HUES48 (cell line): ENCODE measurements around the gene FIBCD1.

Experiments used
- H3K27ac ChIP-seq: one replicate; pipeline ENCODE4 v1.7.0; 2013; ENCODE audit warnings: low read depth, low read length, inconsistent platforms
- H3K27me3 ChIP-seq: 2 replicates; pipeline ENCODE4 v1.6.1; 2013; ENCODE audit warnings: mild to moderate bottlenecking, low read length; ENCODE audit not compliant: control insufficient read depth, insufficient read depth
- H3K36me3 ChIP-seq: 2 replicates; pipeline ENCODE4 v1.6.1; 2013; ENCODE audit warnings: low read length; ENCODE audit not compliant: control insufficient read depth, insufficient read depth
- H3K4me1 ChIP-seq: 2 replicates; pipeline ENCODE4 v1.6.1; 2013; ENCODE audit warnings: mild to moderate bottlenecking, low read length; ENCODE audit not compliant: control insufficient read depth, insufficient read depth
- H3K4me3 ChIP-seq: 2 replicates; pipeline ENCODE4 v1.5.1; 2013; ENCODE audit warnings: mild to moderate bottlenecking, low read depth, low read length
- H3K9ac ChIP-seq: 2 replicates; pipeline ENCODE4 v1.6.1; 2013; ENCODE audit warnings: mild to moderate bottlenecking, low read depth, low read length, moderate library complexity
- H3K9me3 ChIP-seq: 2 replicates; pipeline ENCODE4 v1.6.1; 2013; ENCODE audit warnings: low read length; ENCODE audit not compliant: control insufficient read depth, insufficient read depth

Gene FIBCD1

DNA sequence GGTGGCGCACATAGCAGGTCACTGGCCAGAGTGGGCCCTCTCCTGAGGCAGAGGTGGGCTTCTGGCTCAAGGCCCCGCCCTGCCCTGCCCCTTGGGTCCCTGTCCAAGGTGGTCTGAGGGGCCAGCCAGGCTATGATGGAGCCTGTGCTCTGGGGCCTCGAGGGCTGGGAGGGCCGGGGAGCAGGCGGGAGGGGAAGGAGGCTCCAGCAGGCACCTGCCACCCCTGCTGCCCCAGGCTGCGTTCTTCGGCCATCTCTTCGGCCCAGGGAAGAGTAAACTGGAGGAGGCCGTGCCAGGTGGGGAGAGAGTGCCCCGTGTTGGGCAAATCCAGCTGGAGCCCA, 14.6 kb downstream of the FIBCD1 start:
- no peaks in the 10 kb centered on the region for H3K27me3 ChIP-seq
- H3K9me3 ChIP-seq = no peaks in the 10 kb centered on the region
- H3K9ac ChIP-seq = no peak overlapping the region

DNA sequence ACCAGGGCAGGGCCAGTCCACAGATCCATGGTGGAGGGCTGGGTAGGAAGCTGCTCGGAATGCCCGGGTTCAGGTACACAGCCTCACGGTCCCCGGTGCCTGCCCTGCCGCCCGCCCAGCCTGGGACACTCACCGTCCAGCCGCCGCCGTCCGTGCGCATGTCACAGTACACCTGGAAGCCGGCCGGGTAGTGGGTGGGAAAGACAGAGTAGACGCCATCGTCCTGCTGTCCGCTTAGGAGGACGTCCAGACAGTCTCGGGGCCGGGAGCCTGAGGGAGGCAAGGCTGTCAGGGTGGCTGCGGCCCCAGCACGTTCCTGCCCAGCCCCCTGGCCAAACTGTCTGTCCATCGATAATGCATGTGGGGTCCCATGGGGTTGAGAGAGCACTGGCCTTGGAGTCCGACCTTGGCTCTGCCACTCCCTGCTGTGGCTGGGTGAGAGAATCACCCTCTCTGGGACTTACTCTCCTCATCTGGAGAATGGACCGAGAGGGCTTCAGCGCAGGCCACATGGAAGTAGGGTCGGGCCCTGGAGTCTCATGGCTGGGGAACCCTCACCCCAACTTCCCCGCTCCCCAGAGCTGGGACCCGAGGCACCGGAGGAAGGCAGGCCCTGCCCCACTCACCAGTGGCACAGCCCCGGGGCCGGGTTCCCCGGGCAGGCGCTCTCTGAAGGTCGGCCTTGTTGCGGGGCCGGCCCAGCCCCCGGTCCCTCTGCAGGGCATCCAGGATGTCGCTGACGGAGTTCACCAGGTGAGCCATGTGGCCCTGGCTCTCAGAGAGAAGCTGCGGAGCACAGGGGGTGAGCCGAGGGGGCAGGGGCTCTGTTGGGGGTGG, 15.2 kb downstream of the FIBCD1 start:
- H3K4me3 ChIP-seq = no peak overlapping the region
- no peaks in the 10 kb centered on the region for H3K36me3 ChIP-seq
- no peak overlapping the region for H3K27ac ChIP-seq
- no peaks in the 10 kb centered on the region for H3K9me3 ChIP-seq
- H3K4me1 ChIP-seq = peaks cover 5% of the 10 kb centered on the region; the same call in 1 of the 2 replicates
- H3K27me3 ChIP-seq = no peaks in the 10 kb centered on the region
- no peak overlapping the region for H3K9ac ChIP-seq

More for the DNA sequence above, 14.6 kb downstream of the FIBCD1 start:
- Histone ChIP-seq H3K36me3 (no peaks in the 10 kb centered on the region), H3K27ac (no peak overlapping the region), H3K4me1 (peaks cover 5% of the 10 kb centered on the region; the same call in 1 of the 2 replicates), H3K4me3 (no peak overlapping the region)

DNA sequence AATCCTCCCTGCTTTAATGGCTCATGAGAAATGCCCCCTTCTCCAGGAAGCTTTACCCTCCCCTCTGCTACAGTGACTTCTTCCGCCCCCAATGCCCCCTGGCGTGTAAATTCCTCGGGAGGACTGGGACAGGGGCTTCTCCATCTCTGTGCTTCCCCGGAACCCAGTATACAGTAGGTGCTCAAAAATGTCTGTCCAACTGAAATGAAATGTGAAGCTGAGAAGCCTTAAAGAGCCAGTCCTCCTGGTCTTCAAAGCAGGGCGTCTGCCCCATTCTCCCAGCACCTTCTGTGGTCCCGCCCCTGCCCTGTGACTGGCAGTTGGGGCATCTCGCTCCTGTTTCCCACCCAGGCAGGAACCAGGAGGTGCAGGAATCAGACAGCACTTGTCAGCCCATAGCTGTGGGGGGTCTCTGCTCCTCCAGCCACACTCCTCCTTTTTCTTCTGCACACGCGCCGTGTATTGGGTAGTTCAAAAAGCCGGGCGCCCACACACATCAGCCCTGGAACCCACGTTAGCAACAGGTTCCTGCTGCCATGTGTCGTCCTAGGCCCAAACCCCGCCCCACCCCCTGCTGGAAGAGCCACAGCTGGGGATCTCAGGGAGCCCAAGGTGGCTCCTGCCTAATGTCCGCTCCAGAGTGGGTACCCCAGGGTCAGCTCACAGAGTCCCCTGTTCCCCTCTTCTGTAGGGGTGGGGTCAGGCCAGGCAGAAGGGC, 16.0 kb downstream of the FIBCD1 start:
- no peak overlapping the region for H3K4me3 ChIP-seq
- H3K9ac ChIP-seq = no peak overlapping the region
- no peaks in the 10 kb centered on the region for H3K27me3 ChIP-seq
- peaks cover 5% of the 10 kb centered on the region; the same call in 1 of the 2 replicates for H3K4me1 ChIP-seq
- no peak overlapping the region for H3K27ac ChIP-seq
- no peaks in the 10 kb centered on the region for H3K36me3 ChIP-seq
- H3K9me3 ChIP-seq = no peaks in the 10 kb centered on the region

DNA sequence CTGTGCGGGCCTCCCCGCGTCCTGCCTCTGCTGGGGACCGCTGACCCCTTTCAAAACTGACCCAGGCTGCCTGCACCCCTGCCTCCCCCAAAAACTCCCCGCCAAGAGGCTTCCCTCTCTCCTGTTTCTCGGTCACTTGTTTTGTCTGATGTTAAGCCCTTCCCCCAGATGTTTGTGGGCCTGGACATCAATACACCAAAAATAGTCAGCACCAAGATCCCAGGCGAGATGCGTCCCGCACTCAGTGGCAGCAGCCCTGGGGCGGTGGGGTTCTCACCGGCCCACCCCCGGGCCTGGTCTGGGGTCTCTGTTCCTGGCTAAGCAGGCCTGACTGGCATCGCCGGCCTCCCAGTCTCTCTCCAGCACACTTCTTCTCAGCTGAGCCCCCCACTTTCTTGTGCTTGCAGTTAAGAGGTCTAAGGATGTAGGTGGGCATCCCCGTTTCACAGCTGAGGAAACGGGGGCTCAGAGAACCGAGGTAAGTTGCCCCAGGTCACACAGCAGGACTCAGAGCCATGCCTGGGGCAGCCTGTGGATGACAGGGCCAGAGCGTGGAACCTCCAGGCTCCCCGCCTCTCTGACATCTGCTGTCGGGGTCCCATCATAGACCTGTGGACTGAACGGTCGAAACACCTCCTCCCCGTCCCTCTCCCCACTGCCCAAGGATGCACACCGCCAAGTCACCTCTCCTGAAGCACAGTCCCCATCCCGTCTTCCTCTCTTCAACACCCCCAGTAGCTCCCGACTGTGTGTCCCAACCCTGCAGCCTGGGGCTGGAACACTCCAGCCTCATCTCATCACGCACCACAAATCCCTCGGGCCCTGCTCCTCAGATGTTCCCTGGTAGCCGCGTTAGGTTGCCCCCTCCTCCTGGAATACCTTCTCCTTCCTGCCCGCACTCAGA, 16.8 kb downstream of the FIBCD1 start:
- Histone ChIP-seq H3K36me3 (no peaks in the 10 kb centered on the region), H3K4me3 (no peak overlapping the region), H3K9ac (no peak overlapping the region), H3K9me3 (no peaks in the 10 kb centered on the region), H3K4me1 (peaks cover 5% of the 10 kb centered on the region; the same call in 1 of the 2 replicates), H3K27me3 (no peaks in the 10 kb centered on the region), H3K27ac (no peak overlapping the region)

DNA sequence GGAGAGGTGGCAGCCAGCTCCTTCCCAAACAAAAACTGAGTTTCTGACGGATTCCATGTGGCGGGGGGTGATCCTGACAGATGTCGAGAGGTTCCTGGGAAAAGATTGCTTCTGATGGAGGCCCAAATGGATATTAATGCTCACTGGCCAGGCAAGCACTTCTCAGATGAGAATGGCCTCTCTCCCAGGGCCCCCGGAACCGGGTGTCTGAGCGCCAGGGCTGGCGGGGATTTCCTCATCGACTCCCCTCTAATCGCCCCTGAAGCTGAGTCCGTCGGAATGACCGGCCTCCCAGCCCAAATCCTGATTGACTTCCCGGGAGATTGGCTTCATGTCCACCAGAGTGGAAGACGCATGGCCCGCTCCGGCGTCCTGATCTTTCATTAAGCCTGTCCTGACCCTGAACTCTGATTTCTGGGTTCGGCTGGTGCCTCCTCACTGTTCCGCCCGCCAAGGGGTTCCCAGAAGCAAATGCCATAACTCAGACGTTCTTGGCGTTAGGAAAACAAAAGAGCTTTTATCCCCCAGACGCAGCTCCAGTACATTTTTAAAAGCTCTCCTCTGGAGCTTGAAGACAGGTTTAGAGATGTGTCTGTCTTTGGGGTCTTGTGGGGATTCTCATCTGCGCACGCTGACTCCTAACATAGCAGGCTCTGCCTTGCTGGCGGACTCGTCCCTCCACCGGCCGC, 17.6 kb downstream of the FIBCD1 start:
- H3K27ac ChIP-seq = no peak overlapping the region
- no peaks in the 10 kb centered on the region for H3K9me3 ChIP-seq
- H3K4me3 ChIP-seq = no peak overlapping the region
- H3K4me1 ChIP-seq = peaks cover 5% of the 10 kb centered on the region; the same call in 1 of the 2 replicates
- no peaks in the 10 kb centered on the region for H3K27me3 ChIP-seq
- no peaks in the 10 kb centered on the region for H3K36me3 ChIP-seq
- no peak overlapping the region for H3K9ac ChIP-seq

DNA sequence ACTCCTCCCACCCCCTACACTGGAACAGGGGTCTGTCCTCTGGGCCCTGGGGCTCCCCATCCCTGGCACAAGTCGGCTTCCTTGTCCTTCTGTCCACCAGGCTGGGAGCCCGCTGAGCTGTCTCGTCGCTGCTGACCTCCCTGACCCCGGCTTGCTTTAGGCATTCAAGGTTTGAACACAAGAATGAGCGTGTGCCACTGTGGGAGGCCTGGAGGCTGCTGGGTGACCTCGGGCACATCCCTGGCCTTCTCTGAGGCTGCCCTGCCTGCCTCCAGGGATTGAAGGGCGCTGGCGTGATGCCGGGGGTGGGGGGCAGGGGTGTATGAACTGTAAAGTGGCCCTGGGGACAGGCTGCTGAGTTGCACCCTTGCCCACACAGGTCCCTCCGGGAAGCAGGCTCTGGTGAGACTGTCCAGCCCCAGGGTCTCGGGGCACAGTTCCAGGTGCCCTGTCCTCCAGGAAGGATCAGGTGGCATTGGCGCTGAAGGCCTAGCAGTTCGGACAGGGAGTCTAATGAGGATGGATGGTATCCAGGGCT, 18.2 kb downstream of the FIBCD1 start:
- no peaks in the 10 kb centered on the region for H3K9me3 ChIP-seq
- no peaks in the 10 kb centered on the region for H3K36me3 ChIP-seq
- no peak overlapping the region for H3K4me3 ChIP-seq
- H3K4me1 ChIP-seq = peaks cover 5% of the 10 kb centered on the region; the same call in 1 of the 2 replicates
- H3K27me3 ChIP-seq = no peaks in the 10 kb centered on the region
- H3K27ac ChIP-seq = no peak overlapping the region
- no peak overlapping the region for H3K9ac ChIP-seq

DNA sequence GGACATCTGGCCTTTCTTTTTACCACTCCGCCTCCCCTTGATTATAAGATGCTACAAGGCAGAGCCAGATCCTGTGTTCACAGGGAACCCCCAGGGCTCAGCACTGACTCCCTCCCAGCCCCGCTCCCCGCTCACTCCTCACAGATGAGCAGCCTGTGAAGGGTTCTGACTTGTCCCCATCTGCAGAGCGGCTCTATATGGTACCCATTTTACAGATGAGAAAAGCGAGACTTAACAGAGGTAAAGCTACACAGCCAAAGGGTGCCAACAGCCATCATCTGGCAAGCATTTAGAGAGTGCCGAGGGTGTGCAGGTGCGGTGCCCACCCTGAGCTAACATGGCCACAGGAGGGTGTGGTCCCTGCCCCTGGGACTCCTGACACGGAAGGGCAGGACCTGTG, 18.8 kb downstream of the FIBCD1 start:
- H3K27me3 ChIP-seq = no peaks in the 10 kb centered on the region

DNA sequence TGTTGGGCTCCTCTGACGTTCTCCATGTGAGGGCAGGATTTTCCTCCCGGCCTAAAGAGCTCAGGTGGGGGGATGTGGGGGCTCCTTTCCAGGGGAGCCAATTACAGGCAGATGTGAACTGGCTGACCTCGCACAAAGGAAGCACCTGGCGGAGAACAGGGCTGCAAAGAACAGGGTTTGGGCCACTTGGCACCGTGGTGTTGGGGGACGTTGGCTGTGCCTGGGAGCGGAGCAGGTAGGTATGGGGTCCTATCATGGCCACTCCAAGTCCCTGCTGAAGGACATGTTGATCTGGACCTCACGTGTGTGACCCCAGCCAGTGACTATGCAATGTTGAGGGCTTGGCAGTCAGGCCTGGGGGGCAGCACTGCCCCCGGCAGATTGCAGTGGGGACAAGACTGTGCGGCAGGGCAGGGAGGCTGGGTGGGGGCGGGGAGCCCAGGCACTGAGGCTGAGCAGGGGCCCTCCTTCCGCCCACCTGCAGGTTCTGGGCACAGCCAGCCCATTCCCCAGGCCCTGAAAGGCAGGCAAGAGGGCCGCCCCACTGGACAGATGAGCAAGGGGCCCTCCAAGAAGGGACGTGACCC, 19.4 kb downstream of the FIBCD1 start:
- Histone ChIP-seq H3K9ac (no peak overlapping the region), H3K4me1 (peaks cover 5% of the 10 kb centered on the region; the same call in 1 of the 2 replicates), H3K27ac (no peak overlapping the region), H3K36me3 (no peaks in the 10 kb centered on the region), H3K9me3 (no peaks in the 10 kb centered on the region), H3K27me3 (no peaks in the 10 kb centered on the region), H3K4me3 (no peak overlapping the region)

More for the DNA sequence above, 18.8 kb downstream of the FIBCD1 start:
- Histone ChIP-seq H3K4me3 (no peak overlapping the region), H3K27ac (no peak overlapping the region), H3K36me3 (no peaks in the 10 kb centered on the region), H3K4me1 (peaks cover 5% of the 10 kb centered on the region; the same call in 1 of the 2 replicates), H3K9ac (no peak overlapping the region), H3K9me3 (no peaks in the 10 kb centered on the region)

DNA sequence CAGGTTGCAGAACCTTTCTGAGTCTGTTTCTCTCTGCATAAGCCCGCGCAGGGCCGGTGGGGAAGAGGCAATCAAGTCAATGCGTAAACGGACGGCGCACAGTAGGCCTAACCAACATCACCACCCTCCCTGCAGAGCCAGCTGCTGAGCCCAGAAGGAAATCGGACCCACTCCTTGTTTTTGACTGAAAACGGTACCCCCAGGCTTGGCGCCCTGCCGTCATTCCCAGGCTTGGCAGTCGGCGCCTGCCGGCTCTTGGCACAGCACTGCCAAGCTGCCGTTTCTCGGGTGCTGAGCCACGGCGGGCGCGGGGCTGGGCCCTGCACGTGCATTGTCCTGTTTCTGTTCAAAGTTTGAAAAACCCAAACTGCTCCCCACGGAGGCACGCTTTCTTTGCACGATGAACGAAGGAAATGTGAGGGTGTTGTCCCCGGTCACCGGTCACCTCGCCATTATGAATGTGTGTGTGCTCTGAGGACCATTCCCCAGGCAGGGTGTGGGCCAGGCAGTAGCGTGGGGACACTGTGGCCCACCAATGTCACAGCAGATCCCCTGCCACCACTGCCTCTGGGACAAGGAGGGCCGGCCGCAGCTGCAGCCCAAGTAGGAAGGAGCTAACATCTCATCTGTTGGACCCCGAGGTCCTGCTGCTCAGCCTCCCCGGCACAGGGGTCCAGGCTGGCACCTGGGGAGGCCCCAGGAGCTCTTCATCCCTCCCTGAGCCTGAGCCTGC, 20.1 kb downstream of the FIBCD1 start:
- H3K9ac ChIP-seq = no peak overlapping the region
- no peak overlapping the region for H3K4me3 ChIP-seq
- no peaks in the 10 kb centered on the region for H3K27me3 ChIP-seq

More for the DNA sequence above, 20.1 kb downstream of the FIBCD1 start:
- no peaks in the 10 kb centered on the region for H3K9me3 ChIP-seq
- H3K4me1 ChIP-seq = peaks cover 10% of the 10 kb centered on the region; the same call in 1 of the 2 replicates
- no peak overlapping the region for H3K27ac ChIP-seq
- H3K36me3 ChIP-seq = no peaks in the 10 kb centered on the region
